MM.1S (cell line): ENCODE results near the gene ADCK1.

ENCODE experiments used
- CTCF ChIP-seq: fragments of 300-600 bp; sonication (generic); IDR thresholded peaks from 2 replicates; pipeline ENCODE4 v1.5.1; 2016; ENCODE audit warnings: antibody characterized with exemption, low read length, mixed read lengths
- EZH2 ChIP-seq: fragments of 300-600 bp; sonication (generic); optimal IDR thresholded peaks from 2 replicates; pipeline ENCODE3; 2017; ENCODE audit warnings: low read depth, mild to moderate bottlenecking, antibody characterized with exemption, low read length, mixed read lengths

GRCh38 chr14:77964586-77964985 is 164.7 kb downstream of the ADCK1 start:
- TF ChIP-seq CTCF (no peak), EZH2 (no peak)
